ENCODE measurements around the gene CNKSR2. TPM values are rescaled to one million over a fixed set of nuclear protein-coding genes. Genes with fewer than 3 reads are reported as not detected.

The CNKSR2 gene
- total RNA-seq, 1 donor from 2014 or later: 54.5 TPM

- Histone ChIP-seq H4K20me1 (ENCODE audit: low read depth) (no peaks in the 10 kb centered on the region), H3K4me1 (no peaks in the 10 kb centered on the region), H3K9me3 (ENCODE audit: low read depth) (no peaks in the 10 kb centered on the region), H2AFZ (replicated peaks) (no peak overlapping the region), H3F3A (ENCODE audit: low read depth) (no peaks in the 10 kb centered on the region), H3K9ac (no peak overlapping the region), H3K4me2 (no peak overlapping the region), H3K4me3 (no peak overlapping the region), H3K27me3 (no peaks in the 10 kb centered on the region), H3K36me3 (no peaks in the 10 kb centered on the region), H3K79me2 (ENCODE audit: low read depth) (no peaks in the 10 kb centered on the region), H3K27ac (no peak overlapping the region)
- TF ChIP-seq EZH2phosphoT487 (IDR thresholded peaks at IDR 0.05): no peak
- Mint-ChIP-seq H3K36me3 (no peaks in the 10 kb centered on the region), H3K27me3 (ENCODE audit: insufficient read depth, low read depth) (no peaks in the 10 kb centered on the region), H3K4me1 (no peaks in the 10 kb centered on the region), H3K27ac (no peak overlapping the region), H3K9me3 (no peaks in the 10 kb centered on the region), H3K4me3 (no peak overlapping the region)
- DNase-seq (ENCODE audit: low spot score): no peak
Measured at GRCh38 chrX:21559417-21559816, 185.2 kb downstream of the CNKSR2 start.

GRCh38 chrX:21565025-21565424 lies 190.8 kb downstream of the CNKSR2 start:
- Histone ChIP-seq H3K9ac (no peak overlapping the region), H2AFZ (replicated peaks) (no peak overlapping the region), H3K36me3 (peaks cover 9% of the 10 kb centered on the region), H3K27ac (no peak overlapping the region), H3K4me3 (no peak overlapping the region), H3K9me3 (ENCODE audit: low read depth) (peaks cover 5% of the 10 kb centered on the region), H4K20me1 (ENCODE audit: low read depth) (no peaks in the 10 kb centered on the region), H3K4me2 (no peak overlapping the region), H3F3A (ENCODE audit: low read depth) (no peaks in the 10 kb centered on the region), H3K27me3 (no peaks in the 10 kb centered on the region), H3K4me1 (no peaks in the 10 kb centered on the region), H3K79me2 (ENCODE audit: low read depth) (no peaks in the 10 kb centered on the region)
- Mint-ChIP-seq H3K4me1 (no peaks in the 10 kb centered on the region), H3K27me3 (ENCODE audit: insufficient read depth, low read depth) (no peaks in the 10 kb centered on the region), H3K4me3 (no peak overlapping the region), H3K36me3 (peaks cover 10% of the 10 kb centered on the region), H3K9me3 (no peaks in the 10 kb centered on the region), H3K27ac (no peak overlapping the region)
- DNase-seq (ENCODE audit: low spot score): no peak
- no peak for TF ChIP-seq EZH2 (IDR thresholded peaks at IDR 0.05)
- no peak for TF ChIP-seq CTCF (IDR thresholded peaks at IDR 0.05)
- TF ChIP-seq EZH2phosphoT487 (IDR thresholded peaks at IDR 0.05): no peak

- Histone ChIP-seq H3K27me3 (no peaks in the 10 kb centered on the region), H3K4me2 (no peak overlapping the region), H3K4me1 (no peaks in the 10 kb centered on the region), H3K9me3 (ENCODE audit: low read depth) (peaks cover 16% of the 10 kb centered on the region), H3K36me3 (peaks cover 12% of the 10 kb centered on the region), H4K20me1 (ENCODE audit: low read depth) (no peaks in the 10 kb centered on the region), H3K9ac (no peak overlapping the region), H3K79me2 (ENCODE audit: low read depth) (no peaks in the 10 kb centered on the region), H2AFZ (replicated peaks) (no peak overlapping the region), H3K4me3 (no peak overlapping the region), H3F3A (ENCODE audit: low read depth) (no peaks in the 10 kb centered on the region), H3K27ac (no peak overlapping the region)
- Mint-ChIP-seq H3K9me3 (peaks cover 15% of the 10 kb centered on the region), H3K27me3 (ENCODE audit: insufficient read depth, low read depth) (no peaks in the 10 kb centered on the region), H3K27ac (no peak overlapping the region), H3K36me3 (peaks cover 18% of the 10 kb centered on the region), H3K4me1 (no peaks in the 10 kb centered on the region), H3K4me3 (no peak overlapping the region)
- DNase-seq (ENCODE audit: low spot score): no peak
- TF ChIP-seq CTCF (IDR thresholded peaks at IDR 0.05): no peak
- no peak for TF ChIP-seq EZH2 (IDR thresholded peaks at IDR 0.05)
- TF ChIP-seq EZH2phosphoT487 (IDR thresholded peaks at IDR 0.05): no peak
Measured at GRCh38 chrX:21574793-21575192, 200.6 kb downstream of the CNKSR2 start.

GRCh38 chrX:21581479-21581878 lies 207.3 kb downstream of the CNKSR2 start:
- no peak overlapping the region for H2AFZ ChIP-seq (replicated peaks)
- no peaks in the 10 kb centered on the region for H4K20me1 ChIP-seq (ENCODE audit: low read depth)
- no peak overlapping the region for H3K4me2 ChIP-seq
- H3K36me3 ChIP-seq: peaks cover 8% of the 10 kb centered on the region
- Mint-ChIP-seq H3K36me3 (peaks cover 6% of the 10 kb centered on the region), H3K4me3 (no peak overlapping the region), H3K27me3 (ENCODE audit: insufficient read depth, low read depth) (no peaks in the 10 kb centered on the region), H3K4me1 (no peaks in the 10 kb centered on the region), H3K9me3 (peaks cover 11% of the 10 kb centered on the region), H3K27ac (no peak overlapping the region)
- H3K9me3 ChIP-seq (ENCODE audit: low read depth): peaks cover 5% of the 10 kb centered on the region
- no peaks in the 10 kb centered on the region for H3K4me1 ChIP-seq
- H3F3A ChIP-seq (ENCODE audit: low read depth): no peaks in the 10 kb centered on the region
- DNase-seq (ENCODE audit: low spot score): no peak
- TF ChIP-seq EZH2 (IDR thresholded peaks at IDR 0.05) (no peak), CTCF (IDR thresholded peaks at IDR 0.05) (no peak), EZH2phosphoT487 (IDR thresholded peaks at IDR 0.05) (no peak)
- no peak overlapping the region for H3K4me3 ChIP-seq
- H3K27ac ChIP-seq: no peak overlapping the region
- H3K27me3 ChIP-seq: no peaks in the 10 kb centered on the region
- no peak overlapping the region for H3K9ac ChIP-seq
- H3K79me2 ChIP-seq (ENCODE audit: low read depth): no peaks in the 10 kb centered on the region

Measured in neural progenitor cell (in vitro differentiated cells).